Thyroid gland (tissue), 4 donors: ENCODE results near the gene ALAS1.

Experiments used
- POLR2A ChIP-seq, 2 donors: fragments of 450-650 bp; IDR thresholded peaks; one replicate each; pipeline ENCODE4 v1.6.1; 2017; ENCODE audit warnings: antibody characterized with exemption in 2 of 2, mild to moderate bottlenecking in 2 of 2, moderate library complexity in 1 of 2
- TF ChIP-seq, protein P1 (sequence below), 6 experiments: fragments of 200-600 bp in 3 of 6; fragments of 450-650 bp in 3 of 6; sonication (generic) in 3 of 6; IDR thresholded peaks; one replicate each; pipeline ENCODE4 v1.5.1; 2016 to 2019; ENCODE audit warnings: antibody characterized with exemption in 6 of 6, mild to moderate bottlenecking in 2 of 6, inconsistent platforms in 1 of 6, moderate library complexity in 1 of 6

DNA sequence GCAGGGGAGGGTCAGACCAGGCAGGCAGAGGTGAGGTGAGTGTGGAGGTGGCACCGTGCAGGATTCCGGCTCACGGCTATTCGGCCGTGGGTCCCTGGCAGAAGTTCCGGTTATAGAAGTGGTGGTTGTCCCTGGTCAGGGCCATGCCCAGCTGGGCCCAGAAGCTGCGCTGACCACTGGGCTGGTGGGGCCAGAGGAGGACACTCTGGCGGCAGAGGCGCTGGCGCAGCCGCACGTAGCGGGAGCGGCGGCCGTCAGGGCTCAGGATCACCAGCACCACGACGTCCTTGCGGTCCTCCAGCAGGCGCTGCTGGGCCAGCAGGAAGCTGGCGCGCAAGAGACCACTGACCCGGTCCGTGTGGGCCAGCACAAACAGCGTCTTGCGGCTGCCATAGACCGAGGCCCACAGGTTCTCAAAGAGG, 23.2 kb downstream of the ALAS1 start:
- TF ChIP-seq, protein P1, sequence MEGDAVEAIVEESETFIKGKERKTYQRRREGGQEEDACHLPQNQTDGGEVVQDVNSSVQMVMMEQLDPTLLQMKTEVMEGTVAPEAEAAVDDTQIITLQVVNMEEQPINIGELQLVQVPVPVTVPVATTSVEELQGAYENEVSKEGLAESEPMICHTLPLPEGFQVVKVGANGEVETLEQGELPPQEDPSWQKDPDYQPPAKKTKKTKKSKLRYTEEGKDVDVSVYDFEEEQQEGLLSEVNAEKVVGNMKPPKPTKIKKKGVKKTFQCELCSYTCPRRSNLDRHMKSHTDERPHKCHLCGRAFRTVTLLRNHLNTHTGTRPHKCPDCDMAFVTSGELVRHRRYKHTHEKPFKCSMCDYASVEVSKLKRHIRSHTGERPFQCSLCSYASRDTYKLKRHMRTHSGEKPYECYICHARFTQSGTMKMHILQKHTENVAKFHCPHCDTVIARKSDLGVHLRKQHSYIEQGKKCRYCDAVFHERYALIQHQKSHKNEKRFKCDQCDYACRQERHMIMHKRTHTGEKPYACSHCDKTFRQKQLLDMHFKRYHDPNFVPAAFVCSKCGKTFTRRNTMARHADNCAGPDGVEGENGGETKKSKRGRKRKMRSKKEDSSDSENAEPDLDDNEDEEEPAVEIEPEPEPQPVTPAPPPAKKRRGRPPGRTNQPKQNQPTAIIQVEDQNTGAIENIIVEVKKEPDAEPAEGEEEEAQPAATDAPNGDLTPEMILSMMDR (IDR thresholded peaks at IDR 0.05) = no peak
- TF ChIP-seq POLR2A (IDR thresholded peaks at IDR 0.05) = no peak
